HG03565 (cell line): ENCODE results near the gene RRN3.
"Not testable (repeated sequence)": the region's sequence is repeated elsewhere in the genome, so short reads cannot be mapped to it uniquely, and the experiment has no call there.

Experiments used
- ATAC-seq: cut with Tn5 transposase; IDR thresholded peaks from one replicate; pipeline ENCODE4 v1.9.1; 2021; ENCODE audit warnings: mild to moderate bottlenecking, moderate library complexity; ENCODE audit not compliant: unreplicated experiment

RRN3 gene

GRCh38 chr16:15093955-15094827 lies at the start of gene RRN3:
Gene RRN3 (minus strand): TSS chr16:15094272. CDS start chr16:15094233, 39 bp downstream.
- peak; percentile 96 for ATAC-seq

GRCh38 chr16:15143601-15144091 lies 49.6 kb upstream of the RRN3 start:
- ATAC-seq, result not testable (repeated sequence)

GRCh38 chr16:15142891-15143600 lies 49.0 kb upstream of the RRN3 start:
- ATAC-seq, result not testable (repeated sequence)

- ATAC-seq, result not testable (repeated sequence)
Measured at GRCh38 chr16:15142107-15142890, 48.2 kb upstream of the RRN3 start.

- no peak for ATAC-seq
Measured at GRCh38 chr16:15141586-15141985, 47.5 kb upstream of the RRN3 start.

GRCh38 chr16:15140444-15141365 lies 46.6 kb upstream of the RRN3 start:
- ATAC-seq, result not testable (repeated sequence)

- not testable (repeated sequence) for ATAC-seq
Measured at GRCh38 chr16:15137514-15137913, 43.4 kb upstream of the RRN3 start.

- ATAC-seq, result not testable (repeated sequence)
Measured at GRCh38 chr16:15135483-15136360, 41.6 kb upstream of the RRN3 start.

GRCh38 chr16:15134752-15135482 lies 40.8 kb upstream of the RRN3 start:
- not testable (repeated sequence) for ATAC-seq

- ATAC-seq, result not testable (repeated sequence)
Measured at GRCh38 chr16:15133554-15133953, 39.5 kb upstream of the RRN3 start.

- ATAC-seq, result not testable (repeated sequence)
Measured at GRCh38 chr16:15132719-15133428, 38.8 kb upstream of the RRN3 start.

GRCh38 chr16:15130943-15131700 lies 37.0 kb upstream of the RRN3 start:
- ATAC-seq, result not testable (repeated sequence)

- ATAC-seq, result not testable (repeated sequence)
Measured at GRCh38 chr16:15130256-15130932, 36.3 kb upstream of the RRN3 start.

GRCh38 chr16:15127641-15128425 lies 33.8 kb upstream of the RRN3 start:
- ATAC-seq, result not testable (repeated sequence)

GRCh38 chr16:15100372-15100987 lies 6.4 kb upstream of the RRN3 start:
- ATAC-seq, result not testable (repeated sequence)
